GM13976 (cell line): ENCODE data around the gene SDHAF4.
"Not testable (repeated sequence)": the region's sequence is repeated elsewhere in the genome, so short reads cannot be mapped to it uniquely, and the experiment has no call there.

Experiments
- DNase-seq: peaks from one replicate; pipeline ENCODE4 v3.0.0; 2012; ENCODE audit warnings: low spot score
- in situ Hi-C: fragments of 300-500 bp; cut with MboI; formaldehyde crosslinking; loops from one replicate; pipeline ENCODE4 v1.12.0; 2022; ENCODE audit warnings: low sequenced_read_pairs, mixed read lengths, inconsistent platforms; ENCODE audit not compliant: unreplicated experiment
- TF ChIP-seq, protein P1 (sequence below): IDR thresholded peaks from 2 replicates; pipeline ENCODE4 v1.5.1; 2012; ENCODE audit warnings: borderline replicate concordance, mild to moderate bottlenecking; ENCODE audit not compliant: insufficient read depth; ENCODE audit errors: extremely low read depth, missing control alignments, control extremely low read depth

Gene SDHAF4

DNA sequence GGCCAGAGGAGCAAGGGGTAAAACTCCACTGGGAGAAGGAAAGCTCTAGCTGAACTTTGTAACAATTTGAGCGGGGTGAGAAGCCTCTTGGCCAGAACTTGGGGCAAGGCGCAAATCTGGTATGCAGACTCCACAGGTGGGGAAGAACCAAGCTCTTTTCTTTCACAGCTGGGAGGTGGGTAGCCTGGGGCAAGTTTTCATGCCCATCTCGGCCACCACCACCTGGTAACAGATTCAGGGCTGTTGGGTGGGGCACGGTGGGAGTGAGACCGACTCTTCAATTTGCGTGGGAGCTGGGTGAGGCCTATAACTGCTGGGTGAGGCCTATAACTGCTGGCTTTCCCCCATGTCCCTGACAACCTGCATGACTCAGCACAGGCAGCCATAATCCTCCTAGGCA, 37.5 kb downstream of the SDHAF4 start:
- TF ChIP-seq, protein P1, sequence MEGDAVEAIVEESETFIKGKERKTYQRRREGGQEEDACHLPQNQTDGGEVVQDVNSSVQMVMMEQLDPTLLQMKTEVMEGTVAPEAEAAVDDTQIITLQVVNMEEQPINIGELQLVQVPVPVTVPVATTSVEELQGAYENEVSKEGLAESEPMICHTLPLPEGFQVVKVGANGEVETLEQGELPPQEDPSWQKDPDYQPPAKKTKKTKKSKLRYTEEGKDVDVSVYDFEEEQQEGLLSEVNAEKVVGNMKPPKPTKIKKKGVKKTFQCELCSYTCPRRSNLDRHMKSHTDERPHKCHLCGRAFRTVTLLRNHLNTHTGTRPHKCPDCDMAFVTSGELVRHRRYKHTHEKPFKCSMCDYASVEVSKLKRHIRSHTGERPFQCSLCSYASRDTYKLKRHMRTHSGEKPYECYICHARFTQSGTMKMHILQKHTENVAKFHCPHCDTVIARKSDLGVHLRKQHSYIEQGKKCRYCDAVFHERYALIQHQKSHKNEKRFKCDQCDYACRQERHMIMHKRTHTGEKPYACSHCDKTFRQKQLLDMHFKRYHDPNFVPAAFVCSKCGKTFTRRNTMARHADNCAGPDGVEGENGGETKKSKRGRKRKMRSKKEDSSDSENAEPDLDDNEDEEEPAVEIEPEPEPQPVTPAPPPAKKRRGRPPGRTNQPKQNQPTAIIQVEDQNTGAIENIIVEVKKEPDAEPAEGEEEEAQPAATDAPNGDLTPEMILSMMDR: no peak
- in situ Hi-C loops: no loop called here

DNA sequence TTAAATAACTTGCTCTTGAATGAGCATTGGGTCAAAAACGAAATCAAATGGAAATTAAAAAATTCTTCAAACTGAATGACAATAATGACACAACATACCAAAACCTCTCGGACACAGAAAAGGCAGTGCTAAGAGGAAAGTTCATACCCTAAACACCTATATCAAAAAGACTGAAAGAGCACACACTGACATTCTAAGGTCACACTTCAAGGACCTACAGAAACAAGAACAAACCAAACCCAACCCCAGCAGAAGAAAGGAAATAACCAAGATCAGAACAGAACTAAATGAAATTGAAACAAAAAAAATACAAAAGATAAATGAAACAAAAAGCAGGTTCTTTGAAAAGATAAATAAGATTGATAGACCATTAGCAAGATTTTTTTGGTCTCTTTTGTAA, 40.6 kb downstream of the SDHAF4 start:
- in situ Hi-C loops, DNase-seq: not testable (repeated sequence)

More for the DNA sequence above, 37.5 kb downstream of the SDHAF4 start:
- no peak for DNase-seq

DNA sequence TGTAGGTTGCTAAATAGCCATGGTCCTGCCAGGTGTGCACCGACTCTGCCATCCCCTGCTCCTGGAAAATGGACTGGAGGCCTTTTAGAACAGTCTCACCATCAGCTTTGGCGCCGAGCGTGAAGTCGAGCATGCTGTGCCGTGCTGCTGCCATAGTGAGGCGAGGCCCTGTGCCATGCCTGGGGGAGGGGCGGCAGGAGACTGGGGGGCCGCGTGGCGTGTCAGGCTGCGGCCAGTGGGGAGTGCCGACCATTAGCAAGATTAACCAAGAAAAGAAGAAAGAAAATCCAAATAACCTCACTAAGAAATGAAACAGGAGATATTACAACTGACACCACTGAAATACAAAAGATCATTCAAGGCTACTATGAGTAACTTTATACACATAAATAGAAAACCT, 42.5 kb downstream of the SDHAF4 start:
- in situ Hi-C loops, DNase-seq: not testable (repeated sequence)

DNA sequence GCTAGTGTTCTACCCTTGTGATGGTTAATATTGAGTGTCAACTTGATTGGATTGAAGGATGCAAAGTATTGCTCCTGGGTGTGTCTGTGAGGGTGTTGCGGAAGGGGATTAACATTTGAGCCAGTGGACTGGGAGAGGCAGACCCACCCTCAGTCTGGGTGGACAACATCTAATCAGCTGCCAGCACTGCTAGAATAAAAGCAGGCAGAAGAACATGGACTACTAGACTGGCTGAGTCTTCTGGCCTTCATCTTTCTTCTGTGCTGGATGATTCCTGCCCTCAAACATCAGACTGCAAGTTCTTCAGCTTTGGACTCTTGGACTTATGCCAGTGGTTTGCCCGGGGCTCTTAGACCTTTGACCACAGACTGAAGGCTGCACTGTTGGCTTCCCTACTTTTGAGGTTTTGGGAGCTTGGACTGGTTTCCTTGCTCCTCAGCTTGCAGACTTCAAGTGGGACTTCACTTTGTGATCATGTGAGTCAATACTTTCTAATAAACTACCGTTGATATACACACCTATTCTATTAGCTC, 50.1 kb downstream of the SDHAF4 start:
- in situ Hi-C loops: no loop called here
- TF ChIP-seq, protein P1: no peak
- DNase-seq: no peak

DNA sequence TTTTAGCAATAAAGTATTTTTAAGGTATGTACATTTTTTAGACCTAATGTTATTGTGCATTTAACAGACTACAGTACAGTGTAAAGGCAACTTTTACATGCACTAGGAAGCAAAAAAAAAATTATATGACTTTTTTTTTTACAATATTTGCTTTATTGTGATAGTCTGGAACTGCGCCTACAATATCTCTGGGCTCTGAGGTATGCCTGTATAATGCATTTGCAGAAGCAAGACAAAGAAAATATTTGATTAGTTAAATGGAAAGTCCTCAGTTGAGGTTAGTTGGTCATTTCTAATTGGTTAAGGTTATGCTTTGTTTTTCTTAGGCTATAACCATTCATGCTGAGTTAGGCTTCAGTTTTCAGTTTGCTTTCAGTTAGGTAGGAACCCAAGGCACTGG, 54.0 kb downstream of the SDHAF4 start:
- TF ChIP-seq, protein P1: no peak
- no peak for DNase-seq
- in situ Hi-C loops: no loop called here

DNA sequence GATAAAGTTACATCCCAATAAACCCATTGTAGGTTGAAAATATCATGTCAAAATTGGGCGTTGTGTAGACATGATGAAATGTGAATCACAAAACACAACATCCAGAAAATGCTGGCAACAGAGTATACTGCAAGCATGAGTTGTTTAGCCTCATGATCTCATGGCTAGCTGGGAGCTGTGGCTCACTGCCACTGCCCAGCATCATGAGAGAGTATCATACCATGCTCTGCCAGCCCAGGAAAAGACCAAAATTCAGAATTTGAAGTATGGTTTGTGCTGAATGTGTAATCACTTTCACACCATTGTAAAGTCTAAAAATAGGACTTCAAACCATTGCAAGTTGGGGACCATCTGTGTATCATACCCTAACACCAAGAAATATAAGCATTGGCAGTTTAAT, 55.7 kb downstream of the SDHAF4 start:
- TF ChIP-seq, protein P1: no peak
- in situ Hi-C loops: no loop called here

DNA sequence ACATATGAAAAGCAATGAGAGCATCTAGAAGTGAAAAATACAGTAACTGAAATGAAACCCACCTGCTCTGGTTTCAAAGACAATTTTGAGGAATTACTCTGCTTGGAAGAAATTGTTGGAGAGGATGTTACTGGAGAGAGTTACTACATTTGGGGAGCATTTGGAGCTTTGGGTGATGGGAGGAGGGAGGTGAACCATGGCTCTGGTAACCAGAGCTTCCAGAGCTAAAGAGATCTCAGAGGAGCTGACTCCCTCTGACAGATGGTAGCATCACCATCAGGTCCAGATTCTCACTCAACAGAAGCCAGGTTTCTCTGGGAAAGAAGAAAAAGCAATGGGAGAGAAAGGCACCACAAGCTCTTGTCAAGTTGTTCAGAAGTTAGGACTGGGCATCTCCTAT, 58.7 kb downstream of the SDHAF4 start:
- TF ChIP-seq, protein P1: no peak
- DNase-seq: no peak
- in situ Hi-C loops: no loop called here

More for the DNA sequence above, 55.7 kb downstream of the SDHAF4 start:
- no peak for DNase-seq

DNA sequence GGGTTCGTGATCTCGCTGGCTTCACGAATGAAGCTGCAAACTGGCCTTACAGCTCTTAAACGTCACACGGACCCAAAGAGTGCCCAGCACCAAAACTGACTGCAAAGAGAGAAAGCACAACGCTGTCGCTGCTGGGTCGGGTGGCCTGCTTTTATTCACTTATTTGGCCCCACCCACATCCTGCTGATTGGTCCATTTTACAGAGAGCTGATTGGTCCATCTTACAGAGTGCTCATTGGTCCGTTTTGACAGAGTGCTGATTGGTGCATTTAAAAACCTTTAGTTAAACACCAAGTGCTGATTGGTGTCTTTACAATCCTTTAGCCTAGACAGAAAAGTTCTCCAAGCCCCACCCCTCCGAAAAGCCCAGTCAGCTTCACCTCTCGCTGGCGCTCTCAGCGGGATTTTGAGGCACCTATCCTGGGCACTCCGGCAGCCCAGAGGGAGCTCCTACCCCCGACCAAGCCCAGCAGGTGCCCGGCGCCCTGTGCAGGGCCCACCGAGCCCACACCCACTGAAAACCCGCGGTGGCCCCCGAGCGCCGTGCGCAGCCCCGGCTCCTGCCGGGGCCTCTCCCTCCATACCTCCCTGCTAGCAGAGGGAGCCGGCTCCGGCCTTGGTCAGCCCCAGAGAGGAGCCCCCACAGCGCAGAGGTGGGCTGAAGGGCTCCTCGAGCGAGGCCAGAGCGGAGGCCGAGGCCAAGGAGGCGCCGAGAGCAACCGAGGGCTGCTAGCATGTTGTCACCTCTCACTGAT, 60.9 kb downstream of the SDHAF4 start:
- DNase-seq: no peak
- in situ Hi-C loops: no loop called here
- TF ChIP-seq, protein P1: no peak
